Skin epidermis (tissue), 12 donors: Measurements from ENCODE around the gene SNED1.

Source experiments
- H3K27ac ChIP-seq, 21 experiments: fragments of 200-600 bp; sonication (generic) in 11 of 21; one replicate each; pipeline ENCODE4 v1.5.0; 2020; ENCODE audit warnings: mild to moderate bottlenecking in 3 of 21, inconsistent platforms in 2 of 21, moderate library complexity in 2 of 21
- H3K4me3 ChIP-seq, 7 experiments: fragments of 200-600 bp; sonication (generic) in 2 of 7; one replicate each; pipeline ENCODE4 v1.5.0; 2020; ENCODE audit warnings: inconsistent platforms in 2 of 7, mild to moderate bottlenecking in 2 of 7, moderate library complexity in 1 of 7

Gene SNED1

GRCh38 chr2:241035142-241035817, 36.9 kb downstream of the SNED1 start:
- Histone ChIP-seq H3K27ac (peak overlapping the region in 1 of 21 experiments; percentile 68), H3K4me3 (no peak overlapping the region)

- peak overlapping the region; percentile 24 to 45 (median 28) for H3K4me3 ChIP-seq
- H3K27ac ChIP-seq = peak overlapping the region in 7 of 21 experiments; percentile 11 to 82 (median 42)
Observed at GRCh38 chr2:241035818-241036396, 37.5 kb downstream of the SNED1 start.

DNA sequence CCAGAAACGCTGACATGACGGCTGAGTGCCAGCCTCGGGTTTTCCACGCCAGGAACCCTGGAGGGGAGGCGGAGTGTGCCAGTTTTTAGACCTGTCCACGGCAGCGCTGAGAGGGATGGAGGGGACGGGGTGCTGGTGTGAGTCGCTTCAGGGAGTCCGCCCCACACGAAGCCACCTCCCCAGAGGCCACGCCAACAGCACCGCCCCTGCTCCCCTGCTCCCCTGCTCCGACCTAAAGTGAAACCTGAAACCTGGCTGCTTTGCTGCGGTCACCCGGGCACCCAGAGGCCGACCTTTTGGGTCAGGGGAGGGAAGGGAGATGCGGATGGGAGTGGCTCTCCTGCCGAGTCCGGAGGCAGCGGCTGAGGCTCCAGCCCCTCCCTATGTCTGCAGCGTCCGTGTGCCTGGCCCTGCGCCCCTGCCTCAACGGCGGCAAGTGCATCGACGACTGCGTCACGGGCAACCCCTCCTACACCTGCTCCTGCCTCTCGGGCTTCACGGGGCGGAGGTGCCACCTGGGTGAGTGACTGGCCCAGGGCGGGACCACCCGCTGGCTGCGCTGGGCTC, 38.1 kb downstream of the SNED1 start:
- H3K27ac ChIP-seq = peak overlapping the region in 9 of 21 experiments; percentile 11 to 82 (median 42)
- H3K4me3 ChIP-seq = peak overlapping the region; percentile 24 to 45 (median 28)

GRCh38 chr2:241036964-241037421, 38.6 kb downstream of the SNED1 start:
- Histone ChIP-seq H3K27ac (peak overlapping the region in 6 of 21 experiments; percentile 11 to 82 (median 47)), H3K4me3 (peak overlapping the region; percentile 24 to 45 (median 28))

- Histone ChIP-seq H3K27ac (peak overlapping the region in 2 of 21 experiments; percentile 72 to 82), H3K4me3 (peak overlapping the region in 1 of 7 experiments; percentile 41)
Observed at GRCh38 chr2:241037498-241037897, 39.1 kb downstream of the SNED1 start.

DNA sequence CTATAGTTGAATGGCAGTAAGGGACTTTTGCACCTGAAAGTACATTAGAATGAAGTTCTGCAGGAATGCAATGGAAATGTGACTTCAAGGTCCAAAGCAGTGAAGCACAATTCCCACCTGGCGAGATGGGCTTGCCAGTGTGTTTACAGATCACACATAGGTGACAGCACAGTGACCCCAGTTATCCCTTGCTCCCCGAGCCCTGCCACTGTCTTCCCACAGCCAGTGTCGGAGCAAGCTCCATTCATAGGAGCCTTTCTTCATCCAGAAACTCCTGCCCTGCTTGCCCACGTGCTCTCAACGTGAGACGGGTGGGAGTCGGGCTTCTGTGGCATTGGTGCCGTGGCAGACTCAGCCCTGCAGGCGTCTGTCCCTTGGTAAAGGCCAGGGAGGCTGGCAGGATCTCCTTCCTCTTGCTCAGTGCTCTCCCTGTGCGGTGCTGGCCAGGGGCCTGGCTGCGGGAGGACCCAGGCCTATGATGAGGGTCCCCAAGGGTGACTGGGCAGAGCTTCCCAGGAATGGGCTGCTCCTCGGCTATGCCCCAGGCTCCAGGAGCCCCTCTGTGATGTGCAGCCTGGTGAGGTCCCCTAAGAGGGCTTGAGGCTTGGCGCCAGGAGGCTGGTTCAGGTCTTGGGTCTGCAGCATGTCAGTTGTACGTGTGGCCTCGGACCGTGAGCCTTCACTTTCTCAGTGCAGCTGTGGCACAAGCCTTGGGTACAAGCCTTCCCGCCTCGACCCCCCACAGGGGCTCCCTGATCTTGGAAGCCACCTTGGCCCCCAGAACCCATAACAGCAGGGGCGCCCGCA, 40.2 kb downstream of the SNED1 start:
- H3K4me3 ChIP-seq = no peak overlapping the region

DNA sequence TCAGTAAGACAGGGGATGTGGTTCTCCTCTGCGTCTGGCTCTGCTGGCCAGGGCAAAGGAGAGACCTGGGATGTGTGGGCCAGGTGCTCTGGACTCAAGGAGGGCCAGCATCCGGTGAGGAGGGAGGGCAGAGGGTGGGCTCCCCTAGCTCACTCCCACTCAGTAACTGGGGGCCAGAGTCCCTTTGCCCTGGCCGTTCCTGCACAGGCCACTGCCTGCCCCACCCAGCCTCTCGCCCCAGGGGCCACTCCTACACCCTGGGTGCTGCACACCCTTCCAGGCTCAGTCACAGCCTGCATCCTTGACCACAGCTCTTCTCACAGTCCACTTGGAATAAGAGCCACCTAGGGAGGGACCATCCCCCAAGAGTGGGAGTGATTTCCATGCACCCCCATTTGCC, 41.0 kb downstream of the SNED1 start:
- no peak overlapping the region for H3K4me3 ChIP-seq
- H3K27ac ChIP-seq = no peak overlapping the region

More for the DNA sequence above, 40.2 kb downstream of the SNED1 start:
- H3K27ac ChIP-seq = no peak overlapping the region

GRCh38 chr2:241040081-241040803, 41.8 kb downstream of the SNED1 start:
- Histone ChIP-seq H3K4me3 (no peak overlapping the region), H3K27ac (peak overlapping the region in 1 of 21 experiments; percentile 6)

DNA sequence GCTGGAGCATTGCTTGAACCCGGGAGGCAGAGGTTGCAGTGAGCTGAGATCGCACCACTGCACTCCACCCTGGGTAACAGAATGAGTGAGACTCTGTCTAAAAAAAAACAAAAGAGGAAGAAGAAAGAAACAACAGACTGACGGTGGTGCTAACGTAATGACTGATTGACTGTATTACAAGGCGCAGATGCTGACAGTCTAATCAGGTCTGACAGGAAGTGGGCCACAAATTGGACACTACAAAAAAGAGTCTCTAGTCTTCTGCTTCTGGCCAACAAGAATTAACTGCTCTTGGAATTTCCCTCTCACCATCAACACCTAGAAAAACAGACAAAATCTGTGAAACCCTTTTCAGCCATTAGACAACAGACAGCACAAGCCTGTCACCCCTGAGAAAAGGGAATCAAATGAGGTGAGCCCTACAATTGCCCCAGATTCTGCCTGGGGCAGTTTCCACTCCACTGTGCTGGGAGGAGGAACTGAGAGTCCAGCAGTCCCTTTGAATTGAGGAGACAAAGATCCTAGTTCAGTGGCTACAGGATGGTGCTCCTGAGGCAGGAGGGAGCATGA, 43.3 kb downstream of the SNED1 start:
- peak overlapping the region in 1 of 21 experiments; percentile 7 for H3K27ac ChIP-seq

DNA sequence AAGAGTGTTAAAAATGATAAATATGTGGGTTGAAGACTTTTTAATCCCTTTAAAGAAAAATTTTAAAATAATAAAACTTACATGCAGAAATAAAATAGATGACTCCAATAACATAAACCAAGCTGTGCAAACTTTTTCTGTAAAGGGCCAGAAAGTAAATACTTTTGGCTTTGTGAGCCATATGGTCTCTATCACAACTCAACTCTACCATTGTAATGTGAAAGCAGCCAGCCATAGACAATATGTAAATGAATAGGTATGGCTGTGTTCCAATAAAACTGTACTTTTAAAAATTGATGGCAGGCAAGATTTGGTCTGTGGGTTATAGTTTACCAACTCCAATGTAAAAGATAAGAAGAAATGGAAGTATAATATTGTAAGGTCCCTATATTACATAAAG, 45.2 kb downstream of the SNED1 start:
- Histone ChIP-seq H3K27ac (no peak overlapping the region), H3K4me3 (no peak overlapping the region)

More for the DNA sequence above, 43.3 kb downstream of the SNED1 start:
- no peak overlapping the region for H3K4me3 ChIP-seq

DNA sequence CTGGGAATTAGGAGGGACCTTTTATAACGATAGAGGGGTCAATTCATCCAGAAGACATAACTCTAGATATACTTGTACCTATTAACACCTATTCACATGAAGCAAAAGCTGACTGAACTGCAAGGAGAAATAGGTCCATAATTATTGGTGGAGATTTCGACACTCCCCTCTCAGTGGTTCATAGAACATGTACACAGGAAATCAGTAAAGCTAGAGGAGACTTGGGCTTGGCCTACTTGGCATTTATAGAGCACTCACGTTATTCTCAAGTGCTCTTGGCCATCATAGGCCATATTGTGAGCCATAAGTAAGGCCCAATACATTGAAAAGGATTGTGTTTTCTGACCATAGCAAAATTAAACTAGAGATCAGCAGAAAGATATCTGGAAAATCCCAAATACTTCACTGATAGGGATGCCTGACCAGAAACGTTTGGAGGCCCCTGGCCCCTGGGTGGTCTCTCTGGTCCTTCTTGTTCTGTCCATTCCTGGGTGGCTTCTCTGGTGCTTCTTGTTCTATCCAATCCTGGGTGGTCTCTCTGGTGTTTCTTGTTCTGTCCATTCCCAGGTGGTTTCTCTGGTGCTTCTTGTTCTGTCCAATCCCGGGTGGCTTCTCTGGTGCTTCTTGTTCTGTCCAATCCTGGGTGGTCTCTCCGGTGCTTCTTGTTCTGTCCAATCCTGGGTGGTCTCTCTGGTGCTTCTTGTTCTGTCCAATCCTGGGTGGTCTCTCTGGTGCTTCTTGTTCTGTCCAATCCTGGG, 49.0 kb downstream of the SNED1 start:
- Histone ChIP-seq H3K27ac (no peak overlapping the region), H3K4me3 (no peak overlapping the region)

GRCh38 chr2:241048149-241048948, 49.9 kb downstream of the SNED1 start:
- no peak overlapping the region for H3K4me3 ChIP-seq

DNA sequence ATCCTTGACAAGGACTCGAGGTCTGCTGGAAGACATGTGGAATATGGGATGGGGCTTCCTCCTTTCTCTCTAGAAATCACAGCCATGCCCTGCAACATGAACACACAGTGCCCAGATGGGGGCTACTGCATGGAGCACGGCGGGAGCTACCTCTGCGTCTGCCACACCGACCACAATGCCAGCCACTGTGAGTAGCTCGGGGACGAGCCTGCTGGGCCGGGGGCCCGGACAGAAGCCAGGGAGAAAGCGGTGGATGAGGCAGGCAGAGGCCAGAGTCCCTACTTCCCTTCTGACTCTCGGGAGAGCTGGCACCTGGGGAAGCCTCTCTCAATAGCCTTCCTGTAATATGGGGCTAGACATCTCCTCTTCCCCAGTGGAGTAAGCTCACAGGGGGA, 50.5 kb downstream of the SNED1 start:
- Histone ChIP-seq H3K4me3 (no peak overlapping the region), H3K27ac (no peak overlapping the region)

More at GRCh38 chr2:241048149-241048948, 49.9 kb downstream of the SNED1 start:
- no peak overlapping the region for H3K27ac ChIP-seq

DNA sequence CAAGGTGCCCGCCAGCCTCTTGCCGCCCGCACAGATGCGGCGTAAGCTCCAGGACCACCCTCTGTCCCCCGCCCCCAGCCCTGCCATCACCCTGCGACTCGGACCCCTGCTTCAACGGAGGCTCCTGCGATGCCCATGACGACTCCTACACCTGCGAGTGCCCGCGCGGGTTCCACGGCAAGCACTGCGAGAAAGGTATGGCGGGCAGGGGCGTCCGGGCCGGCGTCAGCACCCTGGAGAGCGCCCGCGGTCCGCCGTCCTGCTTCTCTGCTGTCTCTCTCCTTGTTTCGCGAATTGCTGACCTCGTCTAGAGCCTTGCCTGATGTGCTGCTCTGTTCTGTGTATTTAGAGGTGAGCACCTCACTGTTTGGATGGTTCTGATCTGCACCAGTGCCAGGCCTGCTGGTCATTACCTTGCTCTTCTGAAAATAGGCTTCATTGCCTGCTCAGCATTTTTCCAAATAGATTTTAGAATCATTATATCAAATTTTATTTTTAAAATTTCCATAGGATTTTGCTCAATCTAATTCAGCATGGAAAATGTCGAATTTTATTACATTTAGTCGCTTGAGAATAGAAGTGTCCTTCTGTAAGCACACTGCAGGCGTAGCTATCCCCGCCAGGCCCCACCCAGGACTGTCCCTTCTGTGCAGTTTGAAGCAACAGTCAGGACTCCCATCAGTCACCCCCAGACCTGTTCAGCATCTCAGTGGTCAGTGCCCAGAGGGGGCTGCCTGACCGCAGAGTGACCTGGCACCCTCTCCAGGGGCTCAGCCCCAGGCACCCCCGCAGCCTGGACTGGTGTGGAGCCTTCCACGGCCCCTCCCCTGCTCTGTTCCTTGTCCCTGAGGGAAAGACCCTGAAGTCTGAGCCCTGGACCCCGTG, 51.6 kb downstream of the SNED1 start:
- H3K27ac ChIP-seq = no peak overlapping the region
- H3K4me3 ChIP-seq = no peak overlapping the region

GRCh38 chr2:241050624-241051577, 52.5 kb downstream of the SNED1 start:
- Histone ChIP-seq H3K4me3 (no peak overlapping the region), H3K27ac (no peak overlapping the region)
